ENCODE results near the gene NDFIP2.

DNA sequence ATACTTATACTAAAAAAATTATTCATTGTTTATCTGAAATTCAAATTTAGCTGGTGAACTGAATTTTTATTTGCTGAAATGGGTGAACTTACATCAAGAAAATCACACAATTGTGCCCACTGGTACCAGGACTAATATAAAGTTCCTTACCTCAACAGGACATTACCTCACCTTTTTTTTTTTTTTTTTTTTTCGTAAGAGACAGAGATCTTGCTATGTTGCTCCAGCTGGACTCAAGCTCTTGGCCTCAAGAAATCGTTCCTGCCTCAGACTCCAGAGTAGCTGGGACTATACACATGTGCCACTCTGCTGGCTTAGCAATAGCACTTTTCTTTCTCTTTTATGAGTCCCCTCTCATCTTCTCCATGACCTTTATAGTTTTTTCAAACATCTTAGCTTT, 22.5 kb upstream of the NDFIP2 start:
- TF ChIP-seq, protein P1, sequence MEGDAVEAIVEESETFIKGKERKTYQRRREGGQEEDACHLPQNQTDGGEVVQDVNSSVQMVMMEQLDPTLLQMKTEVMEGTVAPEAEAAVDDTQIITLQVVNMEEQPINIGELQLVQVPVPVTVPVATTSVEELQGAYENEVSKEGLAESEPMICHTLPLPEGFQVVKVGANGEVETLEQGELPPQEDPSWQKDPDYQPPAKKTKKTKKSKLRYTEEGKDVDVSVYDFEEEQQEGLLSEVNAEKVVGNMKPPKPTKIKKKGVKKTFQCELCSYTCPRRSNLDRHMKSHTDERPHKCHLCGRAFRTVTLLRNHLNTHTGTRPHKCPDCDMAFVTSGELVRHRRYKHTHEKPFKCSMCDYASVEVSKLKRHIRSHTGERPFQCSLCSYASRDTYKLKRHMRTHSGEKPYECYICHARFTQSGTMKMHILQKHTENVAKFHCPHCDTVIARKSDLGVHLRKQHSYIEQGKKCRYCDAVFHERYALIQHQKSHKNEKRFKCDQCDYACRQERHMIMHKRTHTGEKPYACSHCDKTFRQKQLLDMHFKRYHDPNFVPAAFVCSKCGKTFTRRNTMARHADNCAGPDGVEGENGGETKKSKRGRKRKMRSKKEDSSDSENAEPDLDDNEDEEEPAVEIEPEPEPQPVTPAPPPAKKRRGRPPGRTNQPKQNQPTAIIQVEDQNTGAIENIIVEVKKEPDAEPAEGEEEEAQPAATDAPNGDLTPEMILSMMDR (IDR thresholded peaks at IDR 0.05; ENCODE audit: extremely low read depth in 1 of 2, insufficient read depth in 1 of 2, low read depth in 1 of 2, low read length in 2 of 2): no peak
- TF ChIP-seq POLR2A (IDR thresholded peaks at IDR 0.05; ENCODE audit: low read depth, low read length): no peak
- TF ChIP-seq, protein P2, sequence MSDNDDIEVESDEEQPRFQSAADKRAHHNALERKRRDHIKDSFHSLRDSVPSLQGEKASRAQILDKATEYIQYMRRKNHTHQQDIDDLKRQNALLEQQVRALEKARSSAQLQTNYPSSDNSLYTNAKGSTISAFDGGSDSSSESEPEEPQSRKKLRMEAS (IDR thresholded peaks at IDR 0.05; ENCODE audit: insufficient read depth, insufficient read length): no peak
- TF ChIP-seq POLR2AphosphoS5 (IDR thresholded peaks at IDR 0.05; ENCODE audit: insufficient read depth, low read depth, low read length): no peak
- no peak for TF ChIP-seq EZH2 (IDR thresholded peaks at IDR 0.05; ENCODE audit: borderline replicate concordance, low read depth, low read length, severe bottlenecking)
- TF ChIP-seq MYC (IDR thresholded peaks at IDR 0.05; ENCODE audit: low read depth, low read length): no peak
- no peak for TF ChIP-seq FOS (IDR thresholded peaks at IDR 0.05; ENCODE audit: borderline replicate concordance, insufficient read depth, low read length)
- no peak for TF ChIP-seq JUN (IDR thresholded peaks at IDR 0.05; ENCODE audit: borderline replicate concordance, insufficient read depth, insufficient read length, low read depth)

Data from endothelial cell of umbilical vein (primary cell).